ENCODE measurements around the gene ELP4.

DNA sequence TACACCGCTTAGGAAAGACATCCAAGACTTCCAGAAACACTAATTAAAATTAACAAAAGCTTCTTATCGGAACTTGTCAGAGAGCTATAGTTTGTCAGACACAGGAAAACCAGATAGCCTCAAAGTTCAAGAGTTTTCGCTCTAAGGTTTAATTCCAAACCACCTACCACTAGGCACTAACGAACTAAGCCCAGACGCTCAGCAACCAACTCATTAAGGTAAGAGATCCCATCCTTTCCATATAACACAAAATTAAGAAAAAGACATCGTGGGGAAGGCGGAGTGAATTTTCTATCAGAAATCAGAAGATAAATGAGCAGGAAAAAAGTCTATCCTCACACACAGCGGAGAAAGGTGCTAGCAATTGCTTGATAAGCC, 527 bp upstream of the ELP4 start:
- TF ChIP-seq, protein P1, sequence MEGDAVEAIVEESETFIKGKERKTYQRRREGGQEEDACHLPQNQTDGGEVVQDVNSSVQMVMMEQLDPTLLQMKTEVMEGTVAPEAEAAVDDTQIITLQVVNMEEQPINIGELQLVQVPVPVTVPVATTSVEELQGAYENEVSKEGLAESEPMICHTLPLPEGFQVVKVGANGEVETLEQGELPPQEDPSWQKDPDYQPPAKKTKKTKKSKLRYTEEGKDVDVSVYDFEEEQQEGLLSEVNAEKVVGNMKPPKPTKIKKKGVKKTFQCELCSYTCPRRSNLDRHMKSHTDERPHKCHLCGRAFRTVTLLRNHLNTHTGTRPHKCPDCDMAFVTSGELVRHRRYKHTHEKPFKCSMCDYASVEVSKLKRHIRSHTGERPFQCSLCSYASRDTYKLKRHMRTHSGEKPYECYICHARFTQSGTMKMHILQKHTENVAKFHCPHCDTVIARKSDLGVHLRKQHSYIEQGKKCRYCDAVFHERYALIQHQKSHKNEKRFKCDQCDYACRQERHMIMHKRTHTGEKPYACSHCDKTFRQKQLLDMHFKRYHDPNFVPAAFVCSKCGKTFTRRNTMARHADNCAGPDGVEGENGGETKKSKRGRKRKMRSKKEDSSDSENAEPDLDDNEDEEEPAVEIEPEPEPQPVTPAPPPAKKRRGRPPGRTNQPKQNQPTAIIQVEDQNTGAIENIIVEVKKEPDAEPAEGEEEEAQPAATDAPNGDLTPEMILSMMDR (IDR thresholded peaks at IDR 0.05; ENCODE audit: low read length): no peak
- no peak for TF ChIP-seq EZH2 (IDR thresholded peaks at IDR 0.05; ENCODE audit: borderline replicate concordance, low read length)
